ENCODE results near the gene MRI1. TPM values are rescaled to one million over a fixed set of nuclear protein-coding genes. Genes with fewer than 3 reads are reported as not detected.
"Not testable (repeated sequence)": the region's sequence is repeated elsewhere in the genome, so short reads cannot be mapped to it uniquely, and the experiment has no call there.

The MRI1 gene
- total RNA-seq, 2 experiments from 2014 or later, result 63.5 to 65.3 TPM

DNA sequence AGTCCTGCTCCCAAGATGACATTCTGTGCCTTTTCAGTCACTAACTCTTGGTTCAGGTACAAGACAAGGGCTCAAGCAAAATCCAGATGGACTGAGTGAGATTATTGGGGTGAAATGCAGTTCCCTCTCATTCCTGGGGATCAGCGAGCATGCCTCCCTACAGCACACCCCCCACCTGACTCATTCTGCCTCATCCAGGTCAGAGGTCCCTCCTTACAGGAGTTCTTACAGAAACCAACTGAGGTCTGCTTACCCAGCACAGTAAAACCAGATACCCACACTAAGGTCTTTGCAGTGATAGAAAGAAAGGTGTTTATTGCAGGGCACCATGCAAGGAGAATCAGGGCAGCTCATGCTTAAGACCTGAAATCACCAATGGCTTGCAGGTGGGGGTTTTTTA is 21.6 kb upstream of the MRI1 start:
- no peak for ATAC-seq (ENCODE audit: low read depth)
- POLR2A ChIA-PET, result no interaction called here
- DNase-seq, result no peak
- no peak overlapping the region for H3K27ac Mint-ChIP-seq
- no peaks in the 10 kb centered on the region for H3K36me3 Mint-ChIP-seq
- no peak overlapping the region for H3K4me3 Mint-ChIP-seq
- H3K27me3 Mint-ChIP-seq, result no peaks in the 10 kb centered on the region
- H3K9me3 Mint-ChIP-seq, result no peaks in the 10 kb centered on the region
- H3K4me1 Mint-ChIP-seq, result peaks cover 8% of the 10 kb centered on the region

DNA sequence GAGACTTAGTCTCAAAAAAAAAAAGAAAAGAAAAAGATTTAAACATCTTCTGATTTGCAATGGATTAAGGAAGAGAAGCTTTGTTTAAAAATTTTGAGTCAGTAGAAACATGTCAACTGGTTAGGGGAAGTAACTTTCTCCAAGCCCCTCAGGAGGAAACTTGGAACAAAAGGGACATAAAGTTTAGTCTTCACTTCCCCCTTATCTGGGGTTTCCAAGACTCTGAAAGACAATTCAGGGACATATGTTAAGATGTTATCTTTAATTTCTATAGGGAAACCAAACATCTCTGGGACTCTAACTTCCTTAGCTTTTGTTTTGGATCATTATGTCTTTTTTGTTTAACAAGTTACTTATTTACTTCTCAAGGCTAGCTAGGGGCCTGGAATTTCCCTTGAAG is 20.1 kb upstream of the MRI1 start:
- Mint-ChIP-seq H3K27me3 (no peaks in the 10 kb centered on the region), H3K27ac (no peak overlapping the region), H3K4me3 (no peak overlapping the region), H3K4me1 (peaks cover 13% of the 10 kb centered on the region), H3K36me3 (no peaks in the 10 kb centered on the region), H3K9me3 (no peaks in the 10 kb centered on the region)
- POLR2A ChIA-PET, result no interaction called here
- ATAC-seq (ENCODE audit: low read depth) (no peak), DNase-seq (no peak)

DNA sequence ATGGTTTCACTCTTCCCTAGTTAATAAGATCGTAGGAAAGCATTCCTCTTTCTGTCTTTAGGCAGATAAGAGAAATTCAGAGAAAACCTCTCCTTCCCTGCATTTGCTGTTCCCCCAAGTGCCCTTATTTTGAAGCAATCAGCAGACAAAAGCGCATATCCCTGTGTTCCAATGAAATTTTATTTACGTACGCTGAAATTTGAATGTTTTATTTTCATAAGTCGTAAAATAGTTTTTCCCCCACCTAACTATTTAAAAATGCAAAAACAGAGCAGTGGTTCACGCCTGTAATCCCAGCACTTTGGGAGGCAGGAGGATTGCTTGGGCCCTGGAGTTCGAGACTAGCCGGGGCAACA is 17.2 kb upstream of the MRI1 start:
- POLR2A ChIA-PET, result interaction anchor here (0.6 to 2.4 kb wide), 12 partner anchors 8 to 594 kb away, joined by 3 to 21 read pairs (median 7); partner anchors contain the start of genes C19orf53, MRI1 and ZSWIM4
- peaks cover 20% of the 10 kb centered on the region for H3K4me1 Mint-ChIP-seq
- DNase-seq, result no peak
- no peaks in the 10 kb centered on the region for H3K9me3 Mint-ChIP-seq
- ATAC-seq (ENCODE audit: low read depth), result no peak
- peak overlapping the region; percentile 96 for H3K4me3 Mint-ChIP-seq
- peak overlapping the region; percentile 91 for H3K27ac Mint-ChIP-seq
- peaks cover 3% of the 10 kb centered on the region for H3K36me3 Mint-ChIP-seq
- no peaks in the 10 kb centered on the region for H3K27me3 Mint-ChIP-seq

DNA sequence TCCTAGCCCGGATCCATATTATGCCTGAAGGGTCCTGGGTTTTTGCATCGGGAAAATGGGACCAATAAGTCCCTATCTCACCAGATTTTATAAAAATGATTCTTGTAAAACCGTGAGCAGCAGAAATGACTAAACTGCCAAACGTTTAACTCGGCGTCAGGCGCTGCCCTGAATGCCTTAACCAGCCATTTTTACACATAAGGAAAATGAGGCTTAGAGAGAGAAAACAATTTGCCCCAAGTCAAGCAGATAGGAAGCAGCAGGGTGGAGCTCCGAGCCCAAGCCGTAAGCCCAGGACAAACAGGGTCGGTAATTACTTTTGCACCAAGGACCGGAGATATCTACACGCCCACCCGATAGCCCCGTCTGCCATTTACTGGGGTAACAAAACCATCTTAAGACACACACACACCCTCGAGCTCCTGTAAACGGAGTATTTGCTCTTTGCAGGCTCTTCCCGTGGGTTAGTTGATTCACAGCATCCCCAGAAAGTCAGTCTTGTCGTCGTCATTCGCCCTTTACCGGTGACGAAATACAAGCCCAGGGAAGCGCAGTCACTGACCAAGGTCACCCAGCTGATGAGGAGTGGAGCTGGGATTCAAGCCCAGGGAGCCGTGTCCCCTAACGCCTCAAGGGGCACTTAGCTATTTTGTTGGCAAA is 16.0 kb upstream of the MRI1 start:
- POLR2A ChIA-PET, result interaction anchor here (0.8 to 2.4 kb wide), 21 partner anchors 8 to 595 kb away, joined by 3 to 21 read pairs (median 5); partner anchors contain the start of genes C19orf53, MRI1 and ZSWIM4
- Mint-ChIP-seq H3K4me3 (peak overlapping the region; percentile 96), H3K36me3 (peaks cover 4% of the 10 kb centered on the region), H3K27me3 (no peaks in the 10 kb centered on the region), H3K4me1 (peaks cover 21% of the 10 kb centered on the region), H3K27ac (peak overlapping the region; percentile 91), H3K9me3 (no peaks in the 10 kb centered on the region)
- DNase-seq, result no peak
- ATAC-seq (ENCODE audit: low read depth), result peak; percentile 4

DNA sequence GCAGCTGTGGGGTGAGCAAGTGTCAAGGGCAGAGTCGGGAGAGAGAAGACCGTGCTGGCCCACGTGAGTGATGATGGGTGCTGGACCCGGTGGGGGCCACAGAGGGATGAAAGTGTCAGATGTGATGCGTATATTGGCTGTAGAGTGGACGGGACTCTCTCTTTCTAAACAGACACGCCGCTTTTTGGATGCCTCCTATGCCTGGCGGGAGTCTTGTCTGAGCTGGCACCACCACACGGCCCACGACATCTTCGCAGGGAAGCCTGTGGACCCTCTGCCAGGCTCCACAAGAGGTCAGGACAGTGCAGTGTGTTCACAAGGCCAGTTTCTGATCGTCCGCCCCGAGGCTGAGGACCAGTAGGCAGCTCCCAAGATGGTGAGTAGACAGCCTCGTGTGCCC is 12.9 kb upstream of the MRI1 start:
- peaks cover 21% of the 10 kb centered on the region for H3K4me1 Mint-ChIP-seq
- H3K4me3 Mint-ChIP-seq, result no peak overlapping the region
- no peak overlapping the region for H3K27ac Mint-ChIP-seq
- no peaks in the 10 kb centered on the region for H3K27me3 Mint-ChIP-seq
- POLR2A ChIA-PET, result interaction anchor here (1.0 kb wide), 1 partner anchor 12 kb away, joined by 6 read pairs; no protein-coding TSS in a partner anchor
- ATAC-seq (ENCODE audit: low read depth) (no peak), DNase-seq (no peak)
- H3K36me3 Mint-ChIP-seq, result peaks cover 14% of the 10 kb centered on the region
- no peaks in the 10 kb centered on the region for H3K9me3 Mint-ChIP-seq

DNA sequence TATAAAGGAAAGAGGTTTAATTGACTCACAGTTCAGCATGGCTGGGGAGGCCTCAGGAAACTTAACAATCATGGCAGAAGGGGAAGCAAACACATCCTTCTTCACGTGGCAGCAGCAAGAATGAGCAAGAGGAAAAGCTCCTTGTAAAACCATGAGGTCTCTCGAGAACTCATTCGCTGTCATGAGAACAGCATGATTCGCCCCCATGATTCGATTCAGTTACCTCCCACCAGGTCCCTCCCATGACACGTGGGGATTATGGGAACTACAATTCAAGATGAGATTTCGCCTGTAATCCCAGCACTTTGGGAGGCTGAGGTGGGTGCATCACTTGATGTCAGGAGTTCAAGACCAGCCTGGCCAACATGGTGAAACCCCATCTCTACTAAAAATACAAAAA is 10.7 kb upstream of the MRI1 start:
- Mint-ChIP-seq H3K36me3 (peaks cover 22% of the 10 kb centered on the region), H3K4me1 (peaks cover 12% of the 10 kb centered on the region)
- H3K4me3 Mint-ChIP-seq; H3K27me3 Mint-ChIP-seq; H3K9me3 Mint-ChIP-seq; DNase-seq; ATAC-seq (ENCODE audit: low read depth); H3K27ac Mint-ChIP-seq: not testable (repeated sequence)
- POLR2A ChIA-PET, result interaction anchor here (0.9 kb wide), 1 partner anchor 10 kb away, joined by 3 read pairs; no protein-coding TSS in a partner anchor

DNA sequence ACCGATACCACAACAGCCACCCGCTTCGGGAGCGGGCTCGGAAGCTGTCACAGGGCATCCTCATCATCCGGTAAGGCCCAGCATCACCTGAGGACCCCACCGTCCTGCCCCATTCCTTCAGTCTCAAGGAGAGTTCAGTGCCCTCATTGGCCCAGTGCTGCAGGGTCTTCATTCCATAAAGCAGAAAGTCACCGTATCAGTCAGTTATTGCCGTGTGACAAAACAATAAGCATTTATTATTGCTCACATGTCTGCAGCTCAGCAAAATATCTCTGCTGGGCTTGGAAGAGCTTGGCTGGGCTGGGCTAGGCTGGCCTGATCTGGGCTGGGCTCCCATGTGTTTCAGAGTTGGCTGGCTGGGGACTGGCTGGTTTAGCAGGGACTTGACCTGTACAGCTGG is 8.1 kb upstream of the MRI1 start:
- peaks cover 19% of the 10 kb centered on the region for H3K36me3 Mint-ChIP-seq
- no peaks in the 10 kb centered on the region for H3K9me3 Mint-ChIP-seq
- no peak overlapping the region for H3K27ac Mint-ChIP-seq
- POLR2A ChIA-PET, result interaction anchor here (0.6 to 0.9 kb wide), 2 partner anchors 8 to 787 kb away, joined by 3 to 4 read pairs; a partner anchor contains a TSS
- H3K27me3 Mint-ChIP-seq, result no peaks in the 10 kb centered on the region
- DNase-seq (no peak), ATAC-seq (ENCODE audit: low read depth) (no peak)
- H3K4me1 Mint-ChIP-seq, result peaks cover 1% of the 10 kb centered on the region
- H3K4me3 Mint-ChIP-seq, result no peak overlapping the region

DNA sequence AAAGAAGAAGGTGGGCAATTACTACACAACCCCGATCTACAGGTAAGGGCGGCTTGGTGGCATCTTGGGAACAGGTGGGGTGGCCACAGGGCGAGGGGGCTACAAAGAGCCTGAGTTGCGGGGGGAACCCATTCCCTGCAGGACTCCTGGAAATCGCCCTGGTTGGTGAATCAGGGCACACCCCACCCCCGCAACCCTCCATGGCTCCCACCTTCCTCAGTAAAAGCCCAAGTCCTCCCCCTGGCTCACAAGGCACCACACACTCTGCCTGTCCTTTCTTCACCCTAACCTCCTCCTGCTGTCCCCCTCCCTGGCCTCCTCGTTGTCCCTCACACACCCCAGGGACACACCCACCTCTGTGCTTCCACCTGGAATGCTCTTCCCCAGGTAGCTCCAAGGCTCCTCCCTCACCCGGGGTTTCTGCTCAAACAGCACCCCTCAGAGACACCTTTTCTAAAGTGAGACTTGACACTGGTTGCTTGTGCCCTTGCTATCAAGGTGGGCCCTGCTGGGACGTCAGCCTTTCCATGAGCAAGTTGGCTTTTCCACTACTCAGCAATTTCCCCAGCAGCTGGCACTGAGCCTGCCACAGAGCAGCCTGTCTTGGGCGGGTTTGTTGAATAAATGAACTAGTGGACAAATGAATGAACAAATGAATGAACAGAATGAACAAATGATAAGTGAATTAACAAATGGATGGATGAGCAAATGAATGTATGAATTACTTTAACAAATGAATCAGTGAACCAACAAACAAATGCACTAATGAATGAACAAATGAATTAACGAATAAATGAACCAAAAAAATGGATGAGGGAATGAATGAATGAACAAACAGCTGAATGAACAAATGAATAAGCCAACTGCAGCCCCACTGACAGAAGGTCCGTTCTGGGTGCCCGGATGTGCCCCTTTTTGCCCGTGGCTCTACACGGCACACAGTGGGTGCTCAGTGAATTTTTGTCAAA is 6.2 kb upstream of the MRI1 start:
- POLR2A ChIA-PET, result no interaction called here
- ATAC-seq (ENCODE audit: low read depth) (no peak), DNase-seq (no peak)
- Mint-ChIP-seq H3K27me3 (no peaks in the 10 kb centered on the region), H3K36me3 (peaks cover 20% of the 10 kb centered on the region), H3K4me3 (no peak overlapping the region), H3K9me3 (no peaks in the 10 kb centered on the region), H3K4me1 (no peaks in the 10 kb centered on the region), H3K27ac (no peak overlapping the region)

DNA sequence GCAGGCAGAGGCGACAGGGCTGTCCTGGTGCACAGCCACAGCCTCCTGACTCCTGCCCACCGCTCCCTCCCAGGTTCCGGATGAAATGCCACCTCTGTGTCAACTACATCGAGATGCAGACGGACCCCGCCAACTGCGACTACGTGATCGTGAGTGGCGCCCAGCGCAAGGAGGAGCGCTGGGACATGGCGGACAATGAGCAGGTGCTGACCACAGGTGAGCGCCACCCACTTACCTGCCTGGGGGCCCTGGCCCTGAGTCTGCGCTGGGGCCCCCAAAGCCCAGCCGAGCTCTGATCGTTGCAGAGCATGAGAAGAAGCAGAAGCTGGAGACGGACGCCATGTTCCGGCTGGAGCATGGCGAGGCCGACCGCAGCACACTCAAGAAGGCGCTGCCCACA is 5.5 kb upstream of the MRI1 start:
- Mint-ChIP-seq H3K4me3 (no peak overlapping the region), H3K4me1 (peaks cover 1% of the 10 kb centered on the region), H3K9me3 (no peaks in the 10 kb centered on the region), H3K27me3 (no peaks in the 10 kb centered on the region), H3K27ac (no peak overlapping the region), H3K36me3 (peaks cover 21% of the 10 kb centered on the region)
- POLR2A ChIA-PET, result no interaction called here
- ATAC-seq (ENCODE audit: low read depth) (no peak), DNase-seq (no peak)

DNA sequence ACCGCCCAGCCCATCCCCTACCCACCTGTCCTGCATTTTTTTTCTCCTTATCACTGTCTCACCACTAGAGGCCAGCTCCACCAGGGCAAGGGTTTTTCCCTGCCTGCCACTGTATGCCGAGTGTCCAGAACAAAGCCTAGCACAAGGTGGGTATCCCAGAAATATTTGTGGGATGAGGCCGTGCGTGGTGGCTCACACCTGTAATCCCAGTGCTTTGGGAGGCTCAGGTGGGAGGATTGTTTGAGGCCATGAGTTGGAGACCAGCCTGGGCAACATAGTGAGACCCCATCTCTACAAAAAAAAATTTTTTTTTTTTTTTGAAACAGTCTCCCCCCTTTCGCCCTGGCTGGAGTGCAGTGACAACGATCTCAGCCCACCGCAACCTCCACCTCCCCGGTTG is 2.9 kb upstream of the MRI1 start:
- Mint-ChIP-seq H3K9me3 (no peaks in the 10 kb centered on the region), H3K27me3 (no peaks in the 10 kb centered on the region), H3K36me3 (peaks cover 15% of the 10 kb centered on the region), H3K4me3 (no peak overlapping the region), H3K27ac (no peak overlapping the region), H3K4me1 (peaks cover 8% of the 10 kb centered on the region)
- DNase-seq, result no peak
- POLR2A ChIA-PET, result no interaction called here
- ATAC-seq (ENCODE audit: low read depth), result no peak

DNA sequence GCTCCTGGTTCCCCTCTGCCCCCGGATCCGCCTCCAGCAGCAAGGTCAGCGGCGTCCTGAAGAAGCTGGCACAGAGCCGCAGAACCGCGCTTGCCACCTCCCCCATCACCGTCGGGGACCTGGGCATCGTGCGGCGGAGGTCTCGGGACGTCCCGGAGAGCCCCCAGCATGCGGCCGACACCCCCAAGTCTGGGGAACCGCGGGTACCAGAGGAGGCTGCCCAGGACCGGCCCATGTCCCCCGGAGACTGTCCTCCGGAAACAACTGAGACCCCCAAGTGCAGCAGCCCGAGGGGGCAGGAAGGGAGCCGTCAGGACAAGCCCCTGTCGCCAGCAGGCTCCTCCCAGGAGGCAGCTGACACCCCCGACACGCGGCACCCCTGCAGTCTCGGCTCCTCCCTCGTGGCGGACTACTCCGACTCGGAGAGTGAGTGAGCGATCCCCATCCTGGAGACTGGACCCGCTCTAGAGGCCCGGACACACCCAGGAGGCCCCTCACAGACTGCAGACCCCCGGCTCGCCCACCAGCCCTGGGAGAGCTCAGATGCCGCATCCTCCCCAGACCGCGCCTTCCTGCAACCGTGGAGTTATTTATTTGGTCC is 1.6 kb upstream of the MRI1 start:
- peaks cover 11% of the 10 kb centered on the region for H3K36me3 Mint-ChIP-seq
- H3K9me3 Mint-ChIP-seq, result no peaks in the 10 kb centered on the region
- H3K4me1 Mint-ChIP-seq, result peaks cover 8% of the 10 kb centered on the region
- DNase-seq (no peak), ATAC-seq (ENCODE audit: low read depth) (no peak)
- H3K4me3 Mint-ChIP-seq, result no peak overlapping the region
- H3K27me3 Mint-ChIP-seq, result no peaks in the 10 kb centered on the region
- H3K27ac Mint-ChIP-seq, result no peak overlapping the region
- POLR2A ChIA-PET, result interaction anchor here (0.5 to 3.4 kb wide), 4 partner anchors 9 to 149 kb away, joined by 3 to 25 read pairs (median 4); partner anchors contain the start of gene C19orf53

DNA sequence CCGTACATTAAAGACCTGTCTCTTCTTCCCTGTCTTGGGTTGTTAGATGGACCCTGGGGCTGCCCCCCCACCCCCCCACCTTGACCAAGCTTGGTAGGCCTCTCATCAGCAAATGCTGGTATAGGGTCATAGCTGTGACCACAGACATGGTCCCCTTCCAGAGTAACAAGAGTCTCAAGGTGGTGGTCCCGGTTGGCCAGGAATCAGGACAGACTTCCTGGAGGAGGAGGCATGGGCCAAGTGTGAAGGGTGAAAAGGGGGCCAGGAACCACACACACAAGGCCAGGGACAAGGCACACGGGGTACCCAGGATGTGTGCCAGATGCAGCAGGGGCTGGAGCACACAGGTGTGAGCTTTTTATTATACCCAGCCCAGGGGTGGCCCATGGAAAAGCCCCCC is 1.1 kb upstream of the MRI1 start:
- no peak for ATAC-seq (ENCODE audit: low read depth)
- Mint-ChIP-seq H3K4me1 (peaks cover 8% of the 10 kb centered on the region), H3K36me3 (peaks cover 10% of the 10 kb centered on the region), H3K27ac (peak overlapping the region; percentile 62), H3K4me3 (peak overlapping the region; percentile 60), H3K27me3 (no peaks in the 10 kb centered on the region), H3K9me3 (no peaks in the 10 kb centered on the region)
- POLR2A ChIA-PET, result interaction anchor here (0.7 to 3.4 kb wide), 4 partner anchors 10 to 26 kb away, joined by 3 to 25 read pairs (median 4); partner anchors contain the start of gene C19orf53
- no peak for DNase-seq

DNA sequence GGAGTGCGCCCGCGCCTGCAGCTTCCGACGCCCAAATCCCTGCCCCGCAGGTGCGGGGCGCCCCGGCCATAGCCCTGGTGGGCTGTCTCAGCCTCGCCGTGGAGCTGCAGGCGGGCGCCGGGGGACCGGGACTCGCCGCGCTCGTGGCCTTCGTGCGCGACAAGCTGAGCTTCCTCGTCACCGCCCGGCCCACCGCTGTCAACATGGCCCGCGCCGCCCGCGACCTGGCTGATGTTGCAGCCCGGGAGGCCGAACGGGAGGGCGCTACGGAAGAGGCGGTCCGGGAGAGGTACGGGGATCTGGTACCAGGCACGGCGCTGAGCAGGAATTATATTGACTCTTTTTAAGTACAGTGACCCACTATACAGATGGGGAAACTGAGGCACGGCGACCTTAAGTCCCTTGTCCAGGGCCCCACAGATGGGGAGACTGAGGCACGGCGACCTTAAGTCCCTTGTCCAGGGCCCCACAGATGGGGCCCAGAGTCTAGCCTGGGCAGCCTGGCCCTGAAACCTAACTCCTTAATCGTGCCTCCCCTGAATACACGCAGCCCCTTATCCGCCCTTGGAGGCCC is 586 bp downstream of the MRI1 start:
- Mint-ChIP-seq H3K9me3 (no peaks in the 10 kb centered on the region), H3K4me1 (peaks cover 8% of the 10 kb centered on the region), H3K36me3 (peaks cover 8% of the 10 kb centered on the region), H3K27ac (peak overlapping the region; percentile 85), H3K4me3 (peak overlapping the region; percentile 91), H3K27me3 (no peaks in the 10 kb centered on the region)
- ATAC-seq (ENCODE audit: low read depth) (peak; percentile 48), DNase-seq (peak; percentile 66)
- POLR2A ChIA-PET, result interaction anchor here (0.7 to 3.4 kb wide), 10 partner anchors 9 to 371 kb away, joined by 3 to 25 read pairs (median 5); partner anchors contain the start of genes ASF1B, C19orf53 and ZSWIM4

All from activated naive CD8-positive, alpha-beta T cell treated with anti-CD3 and anti-CD28 coated beads, Interleukin-2, amount 10 ng/mL, durations not matched to agents 7 days and 5 days (primary cell).